Psoas muscle (tissue), 8 donors: ENCODE data around the gene PPT2. TPM values are rescaled to one million over a fixed set of nuclear protein-coding genes. Genes with fewer than 3 reads are reported as not detected.
A peak's percentile ranks its signal among the peaks of the same experiment; 100 is the strongest.

ENCODE experiments used
- ATAC-seq, 4 donors: fragments of 200-7000 bp; cut with Tn5 transposase; one replicate each; pipeline ENCODE4 v1.9.1; 2020; ENCODE audit warnings: moderate library complexity in 3 of 4, mild to moderate bottlenecking in 2 of 4
- DNase-seq, 2 donors: peaks; one replicate each; pipeline ENCODE4 v3.0.0-alpha.2; 2020
- H3K27ac ChIP-seq: fragments of 200-600 bp; one replicate; pipeline ENCODE4 v1.8.0; 2022
- H3K27me3 ChIP-seq, 3 donors: fragments of 200-600 bp in 1 of 3; one replicate each; pipeline versions ENCODE4 v1.6.1 to v1.8.0; 2013 to 2022; ENCODE audit warnings: low read length in 2 of 3, mild to moderate bottlenecking in 2 of 3, moderate library complexity in 1 of 3; ENCODE audit not compliant: insufficient read depth in 3 of 3
- H3K36me3 ChIP-seq, 2 donors: fragments of 200-600 bp in 1 of 2; one replicate each; pipeline versions ENCODE4 v1.6.1 to v1.8.0; 2013 to 2022; ENCODE audit warnings: low read depth in 1 of 2, mild to moderate bottlenecking in 1 of 2, moderate library complexity in 1 of 2; ENCODE audit not compliant: insufficient read depth in 1 of 2
- H3K4me1 ChIP-seq: fragments of 200-600 bp; one replicate; pipeline ENCODE4 v1.8.0; 2022
- H3K4me3 ChIP-seq: fragments of 200-600 bp; one replicate; pipeline ENCODE4 v1.8.0; 2022; ENCODE audit warnings: mild to moderate bottlenecking
- H3K9me3 ChIP-seq: fragments of 200-600 bp; one replicate; pipeline ENCODE4 v1.8.0; 2022
- CTCF ChIP-seq: fragments of 200-600 bp; IDR thresholded peaks from one replicate; pipeline ENCODE4 v1.8.0; 2022; ENCODE audit warnings: antibody characterized with exemption
- WGBS, 3 donors: extraction: QIAGEN DNeasy Blood & Tissue Kit; methylation state at CpG; one replicate each; pipeline versions ENCODE4 v1.1.6 to v1.1.7; 2013; 5-methylcytosine and 5-hydroxymethylcytosine counted together
- intact Hi-C, 2 donors: fragments of 100-400 bp; cut with DNase I; formaldehyde crosslinking; loops; one replicate each; pipeline versions ENCODE4 v1.11.0 to v1.14.2; 2022
- polyA plus RNA-seq, 3 donors: library from polyadenylated mRNA; stranded (reverse); fragments of 200-250 nt; gene quantifications; one replicate each; pipeline ENCODE4 v1.2.3, GENCODE V29; 2013
- total RNA-seq, 4 donors: library from RNA; stranded (reverse); fragmentation: NEBNext Ultra II Directional in 2 of 4; extraction: Animal tissue kit (Norgen Biotek cat#: 25700) in 2 of 4; gene quantifications; one replicate each; pipeline versions ENCODE4 v1.2.1 to v1.2.4, GENCODE V29; 2021 to 2023
- donor health status: healthy with polysubstance abuse.
- donor health status: DM: no; HTN: no; CAD: no; lungs with moderate emphysema.
- donor health status: Bipolar disorder and iron deficiency.
- donor health status: healthy.
- donor health status: DM: yes; HTN: yes; CAD: no.
- donor health status: DM: no; HTN: no; CAD: no.
- donor health status: DM: no; HTN: no; CAD: no.
- donor health status: DM: yes; HTN: yes; CAD: no.

PPT2 gene
- total and polyA plus RNA-seq, 7 donors: 11.3 to 28.3 (median 14.8) TPM

- intact Hi-C loops: loop anchor here (1.0 to 10.0 kb wide), 3 partner anchors 78 to 999 kb away; partner anchors contain the start of gene COL11A2 (in 1 of the 2)
- 0 to 1% (median 0%) methylated on average over 53 to 58 of the region's 58 CpGs for WGBS, 3 donors
- no peak for TF ChIP-seq CTCF
- ATAC-seq (peak; percentile 18 to 91 (median 22)), DNase-seq (peak; percentile 90 to 94)
- H3K4me3 ChIP-seq: peak overlapping the region; percentile 88
- H3K4me1 ChIP-seq: peaks cover 18% of the 10 kb centered on the region
- H3K27me3 ChIP-seq: no peaks in the 10 kb centered on the region
- no peaks in the 10 kb centered on the region for H3K9me3 ChIP-seq
- H3K36me3 ChIP-seq: no peaks in the 10 kb centered on the region
- H3K27ac ChIP-seq: peak overlapping the region; percentile 99
These were observed 42.2 kb downstream of the PPT2 start for GRCh38 chr6:32195902-32196681.

- no peaks in the 10 kb centered on the region for H3K27me3 ChIP-seq
- H3K36me3 ChIP-seq: no peaks in the 10 kb centered on the region
- H3K27ac ChIP-seq: peak overlapping the region; percentile 99
- intact Hi-C loops: loop anchor here (5.0 to 10.0 kb wide), 2 partner anchors 80 to 998 kb away; partner anchors contain the start of gene COL11A2 (in 1 of the 2)
- ATAC-seq (no peak), DNase-seq (peak in 1 of 2 donors; percentile 75)
- H3K4me3 ChIP-seq: peak overlapping the region; percentile 88
- no peak for TF ChIP-seq CTCF
- no peaks in the 10 kb centered on the region for H3K9me3 ChIP-seq
- WGBS, 3 donors: 11 to 14% (median 14%) methylated on average over 27 to 28 of the region's 28 CpGs
- peaks cover 18% of the 10 kb centered on the region for H3K4me1 ChIP-seq
These were observed 43.0 kb downstream of the PPT2 start for GRCh38 chr6:32196682-32197616.

GRCh38 chr6:32198345-32198696, 44.4 kb downstream of the PPT2 start:
- Histone ChIP-seq H3K36me3 (no peaks in the 10 kb centered on the region), H3K4me3 (no peak overlapping the region), H3K4me1 (peaks cover 18% of the 10 kb centered on the region), H3K27me3 (no peaks in the 10 kb centered on the region), H3K27ac (no peak overlapping the region), H3K9me3 (no peaks in the 10 kb centered on the region)
- DNase-seq: no peak
- 68 to 75% (median 71%) methylated on average over 3 of the region's 3 CpGs for WGBS, 3 donors
- intact Hi-C loops: loop anchor here (5.0 to 10.0 kb wide), 2 partner anchors 81 to 996 kb away; partner anchors contain the start of gene COL11A2 (in 1 of the 2)
- ATAC-seq: no peak
- TF ChIP-seq CTCF: no peak

GRCh38 chr6:32198866-32199265, 44.9 kb downstream of the PPT2 start:
- DNase-seq (no peak), ATAC-seq (no peak)
- Histone ChIP-seq H3K27me3 (no peaks in the 10 kb centered on the region), H3K9me3 (no peaks in the 10 kb centered on the region), H3K4me3 (no peak overlapping the region), H3K4me1 (peaks cover 18% of the 10 kb centered on the region), H3K36me3 (no peaks in the 10 kb centered on the region), H3K27ac (no peak overlapping the region)
- 89 to 91% (median 89%) methylated on average over 17 of the region's 17 CpGs for WGBS, 3 donors
- intact Hi-C loops: loop anchor here (5.0 to 10.0 kb wide), 2 partner anchors 82 to 996 kb away; partner anchors contain the start of gene COL11A2 (in 1 of the 2)
- no peak for TF ChIP-seq CTCF
